Panc1 (cell line): ENCODE data around the gene RIMBP2. TPM values are rescaled to one million over a fixed set of nuclear protein-coding genes. Genes with fewer than 3 reads are reported as not detected.
A peak's percentile ranks its signal among the peaks of the same experiment; 100 is the strongest.

Experiments used
- ATAC-seq: fragments of 200-7000 bp; cut with Tn5 transposase; 2 replicates; pipeline ENCODE4 v1.9.1; 2020; ENCODE audit warnings: mild to moderate bottlenecking, moderate library complexity
- BruUV-seq: library from RNA; stranded (reverse); fragments of 400-500 nt; replicated peaks from 2 replicates; lab custom pipeline; 2021; lab: Mats Ljungman, UMichigan
- CTCF ChIA-PET: fragments of 300-600 bp; sonication (Branson Sonifier 250); formaldehyde crosslinking; loops from one replicate; lab custom pipeline; 2022; ENCODE audit warnings: antibody characterized with exemption; lab: Charles Lee
- POLR2A ChIA-PET: fragments of 300-600 bp; sonication (Branson Sonifier 250); formaldehyde crosslinking; loops from one replicate; lab custom pipeline; 2022; ENCODE audit warnings: antibody characterized with exemption; lab: Charles Lee
- DNase-seq: peaks from one replicate; pipeline ENCODE4 v3.0.0-alpha.2; 2010; ENCODE audit warnings: low read depth, low spot score
- H3K27ac ChIP-seq: 2 replicates; pipeline ENCODE4 v1.5.1; 2011; ENCODE audit warnings: mild to moderate bottlenecking, low read length, inconsistent platforms
- H3K27me3 ChIP-seq: fragments of 200-500 bp; sonication (Bioruptor generic); 2 replicates; pipeline ENCODE4 v1.6.0; 2014; ENCODE audit warnings: low read length, inconsistent platforms; ENCODE audit not compliant: control insufficient read depth, insufficient read depth
- H3K36me3 ChIP-seq: fragments of 200-500 bp; sonication (Bioruptor generic); 2 replicates; pipeline ENCODE4 v1.5.1; 2014; ENCODE audit warnings: inconsistent platforms, mild to moderate bottlenecking, low read length, moderate library complexity; ENCODE audit not compliant: control insufficient read depth, insufficient read depth
- H3K4me1 ChIP-seq: 2 replicates; pipeline ENCODE4 v1.5.1; 2011; ENCODE audit warnings: inconsistent platforms, mild to moderate bottlenecking, low read length, moderate library complexity; ENCODE audit not compliant: control insufficient read depth, insufficient read depth
- H3K4me3 ChIP-seq, 2 experiments: 2 replicates each; pipeline ENCODE4 v1.5.1; 2011 to 2012; ENCODE audit warnings: low read depth in 2 of 2, low read length in 2 of 2, mild to moderate bottlenecking in 2 of 2, inconsistent platforms in 1 of 2, moderate library complexity in 1 of 2
- H3K9me3 ChIP-seq: fragments of 200-500 bp; sonication (Bioruptor generic); 2 replicates; pipeline ENCODE4 v1.5.1; 2014; ENCODE audit warnings: low read depth, mild to moderate bottlenecking, inconsistent platforms, low read length, moderate library complexity; ENCODE audit not compliant: control insufficient read depth, insufficient read depth
- CTCF ChIP-seq: fragments of 450-650 bp; IDR thresholded peaks from 2 replicates; pipeline ENCODE4 v1.5.1; 2017; ENCODE audit warnings: mild to moderate bottlenecking
- POLR2AphosphoS5 ChIP-seq: IDR thresholded peaks from 2 replicates; pipeline ENCODE4 v1.6.1; 2012; ENCODE audit warnings: mild to moderate bottlenecking, low read depth, low read length, moderate library complexity
- REST ChIP-seq, 2 experiments: IDR thresholded peaks; 2 replicates each; pipeline ENCODE4 v1.6.1; 2011 to 2012; ENCODE audit warnings: low read depth in 2 of 2, control low read depth in 1 of 2, low read length in 1 of 2, mild to moderate bottlenecking in 1 of 2, moderate library complexity in 1 of 2; ENCODE audit not compliant: insufficient read depth in 1 of 2
- SIN3A ChIP-seq: IDR thresholded peaks from 2 replicates; pipeline ENCODE4 v1.6.1; 2012; ENCODE audit warnings: low read depth, mild to moderate bottlenecking, low read length, moderate library complexity, borderline replicate concordance; ENCODE audit not compliant: insufficient read depth
- TCF7L2 ChIP-seq: IDR thresholded peaks from 2 replicates; pipeline ENCODE4 v1.6.1; 2011; ENCODE audit warnings: mild to moderate bottlenecking, low read depth, low read length, inconsistent platforms
- in situ Hi-C: cut with HindIII; loops from 2 replicates; pipeline ENCODE4 v1.10.0; 2016; ENCODE audit warnings: low sequenced_read_pairs, low pct_unique_long_range_greater_than_20kb
- intact Hi-C: fragments of 100-400 bp; cut with micrococcal nuclease; formaldehyde crosslinking; loops from one replicate; pipeline ENCODE4 v1.10.0; 2022; ENCODE audit not compliant: unreplicated experiment
- total RNA-seq: library from RNA; stranded (reverse); gene quantifications from one replicate; pipeline ENCODE4 v1.2.1, GENCODE V29; 2021; ENCODE audit not compliant: unreplicated experiment

Gene RIMBP2
- total RNA-seq, 1 experiment from 2014 or later, result not detected

- intact Hi-C loops, result no loop called here
- Histone ChIP-seq H3K9me3 (no peaks in the 10 kb centered on the region), H3K27ac (no peak overlapping the region), H3K36me3 (no peaks in the 10 kb centered on the region), H3K4me3 (no peak overlapping the region), H3K4me1 (no peaks in the 10 kb centered on the region), H3K27me3 (peaks cover 4% of the 10 kb centered on the region; the same call in 1 of the 2 replicates)
- in situ Hi-C loops, result no loop called here
- DNase-seq, result no peak
- POLR2A ChIA-PET, result no interaction called here
- TF ChIP-seq CTCF (no peak), POLR2AphosphoS5 (no peak), TCF7L2 (no peak), SIN3A (no peak)
- CTCF ChIA-PET, result no interaction called here
- ATAC-seq, result no peak
- BruUV-seq, result no TSS peak
These were observed 14.7 kb downstream of the RIMBP2 start for GRCh38 chr12:130701402-130701744.

GRCh38 chr12:130700492-130701401 is 15.4 kb downstream of the RIMBP2 start:
- CTCF ChIA-PET, result no interaction called here
- BruUV-seq, result no TSS peak
- no peak for TF ChIP-seq TCF7L2
- TF ChIP-seq POLR2AphosphoS5, result no peak
- TF ChIP-seq REST (IDR thresholded peaks at IDR 0.05; ENCODE audit: insufficient read depth in 1 of 2, low read depth in 2 of 2, low read length in 1 of 2), result no peak
- TF ChIP-seq CTCF, result no peak
- no peak for TF ChIP-seq SIN3A

More at GRCh38 chr12:130700492-130701401, 15.4 kb downstream of the RIMBP2 start:
- in situ Hi-C loops (no loop called here), intact Hi-C loops (no loop called here)
- no peak overlapping the region for H3K27ac ChIP-seq
- H3K27me3 ChIP-seq, result peaks cover 5% of the 10 kb centered on the region; the same call in 1 of the 2 replicates
- ATAC-seq, result 0 out of 2 replicates have a peak, but pooled peaks have one; percentile 38
- no peaks in the 10 kb centered on the region for H3K9me3 ChIP-seq
- DNase-seq, result no peak
- no peaks in the 10 kb centered on the region for H3K4me1 ChIP-seq
- POLR2A ChIA-PET, result no interaction called here
- no peak overlapping the region for H3K4me3 ChIP-seq
- H3K36me3 ChIP-seq, result no peaks in the 10 kb centered on the region
